ENCODE data around the gene PCCA. TPM values are rescaled to one million over a fixed set of nuclear protein-coding genes. Genes with fewer than 3 reads are reported as not detected.
"Not testable (repeated sequence)": the region's sequence is repeated elsewhere in the genome, so short reads cannot be mapped to it uniquely, and the experiment has no call there.

PCCA gene
- total RNA-seq, 1 donor from 2014 or later, result 229 TPM

DNA sequence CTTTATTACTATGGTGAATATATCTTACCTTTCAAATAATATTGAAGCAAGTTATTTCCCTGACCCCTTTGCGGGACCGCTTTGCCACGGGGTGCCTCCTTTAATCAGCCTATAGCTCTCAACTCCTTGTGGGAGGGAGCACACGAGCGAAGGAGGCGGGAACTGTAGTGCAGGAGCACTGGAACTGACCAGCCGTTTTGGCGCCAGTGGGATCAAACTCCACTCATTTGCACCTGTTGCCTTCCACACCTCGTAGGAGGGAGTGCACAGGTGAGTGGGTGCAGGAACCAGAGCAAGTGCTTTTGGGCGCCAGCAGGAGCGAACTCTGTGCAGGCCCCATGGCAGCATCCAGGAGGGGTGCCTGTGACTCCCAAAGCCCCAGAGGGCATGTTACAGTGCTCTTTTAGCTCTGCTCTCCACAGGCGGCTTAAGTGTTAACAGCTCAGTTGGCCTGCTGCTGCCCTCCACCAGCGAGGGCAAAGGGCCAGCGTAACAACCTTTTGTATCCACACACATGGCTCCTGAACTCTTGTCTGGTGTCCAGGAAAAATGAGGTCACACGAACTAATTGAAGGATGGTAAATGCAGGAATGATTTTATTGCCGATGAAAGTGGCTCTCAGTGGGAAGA lies 292.8 kb downstream of the PCCA start:
- peaks cover 0 to 7% (median 0%) of the 10 kb centered on the region in 3 donors for H3K4me1 ChIP-seq (ENCODE audit: control insufficient read depth in 3 of 3, insufficient read depth in 3 of 3, low read length in 3 of 3)
- H3K27ac ChIP-seq (ENCODE audit: low read depth, low read length), result no peak overlapping the region
- peaks cover 0 to 3% (median 0%) of the 10 kb centered on the region in 3 donors for H3K9me3 ChIP-seq (ENCODE audit: control insufficient read depth in 3 of 3, low read length in 3 of 3)
- no peak overlapping the region for H3K9ac ChIP-seq (ENCODE audit: low read depth in 1 of 3, low read length in 3 of 3)
- H3K36me3 ChIP-seq (ENCODE audit: control insufficient read depth in 3 of 3, insufficient read depth in 3 of 3, low read length in 3 of 3), result no peaks in the 10 kb centered on the region
- no peak overlapping the region for H3K4me3 ChIP-seq (ENCODE audit: low read length in 3 of 3)
- no peaks in the 10 kb centered on the region for H3K27me3 ChIP-seq (ENCODE audit: control insufficient read depth in 3 of 3, insufficient read depth in 3 of 3, low read length in 3 of 3)

- H3K4me3 ChIP-seq (ENCODE audit: low read length in 3 of 3), result no peak overlapping the region
- H3K27ac ChIP-seq (ENCODE audit: low read depth, low read length), result no peak overlapping the region
- H3K9me3 ChIP-seq (ENCODE audit: control insufficient read depth in 3 of 3, low read length in 3 of 3), result no peaks in the 10 kb centered on the region
- peaks cover 0 to 7% (median 0%) of the 10 kb centered on the region in 3 donors for H3K4me1 ChIP-seq (ENCODE audit: control insufficient read depth in 3 of 3, insufficient read depth in 3 of 3, low read length in 3 of 3)
- no peak overlapping the region for H3K9ac ChIP-seq (ENCODE audit: low read depth in 1 of 3, low read length in 3 of 3)
- no peaks in the 10 kb centered on the region for H3K27me3 ChIP-seq (ENCODE audit: control insufficient read depth in 3 of 3, insufficient read depth in 3 of 3, low read length in 3 of 3)
- H3K36me3 ChIP-seq (ENCODE audit: control insufficient read depth in 3 of 3, insufficient read depth in 3 of 3, low read length in 3 of 3), result no peaks in the 10 kb centered on the region
Observed at GRCh38 chr13:100382785-100383184, 293.9 kb downstream of the PCCA start.

GRCh38 chr13:100387416-100387815 lies 298.5 kb downstream of the PCCA start:
- Histone ChIP-seq H3K4me1 (ENCODE audit: control insufficient read depth in 3 of 3, insufficient read depth in 3 of 3, low read length in 3 of 3) (no peaks in the 10 kb centered on the region), H3K36me3 (ENCODE audit: control insufficient read depth in 3 of 3, insufficient read depth in 3 of 3, low read length in 3 of 3) (peaks cover 0 to 3% (median 0%) of the 10 kb centered on the region in 3 donors), H3K27me3 (ENCODE audit: control insufficient read depth in 3 of 3, insufficient read depth in 3 of 3, low read length in 3 of 3) (no peaks in the 10 kb centered on the region), H3K4me3 (ENCODE audit: low read length in 3 of 3) (no peak overlapping the region), H3K9me3 (ENCODE audit: control insufficient read depth in 3 of 3, low read length in 3 of 3) (no peaks in the 10 kb centered on the region), H3K9ac (ENCODE audit: low read depth in 1 of 3, low read length in 3 of 3) (no peak overlapping the region), H3K27ac (ENCODE audit: low read depth, low read length) (no peak overlapping the region)

DNA sequence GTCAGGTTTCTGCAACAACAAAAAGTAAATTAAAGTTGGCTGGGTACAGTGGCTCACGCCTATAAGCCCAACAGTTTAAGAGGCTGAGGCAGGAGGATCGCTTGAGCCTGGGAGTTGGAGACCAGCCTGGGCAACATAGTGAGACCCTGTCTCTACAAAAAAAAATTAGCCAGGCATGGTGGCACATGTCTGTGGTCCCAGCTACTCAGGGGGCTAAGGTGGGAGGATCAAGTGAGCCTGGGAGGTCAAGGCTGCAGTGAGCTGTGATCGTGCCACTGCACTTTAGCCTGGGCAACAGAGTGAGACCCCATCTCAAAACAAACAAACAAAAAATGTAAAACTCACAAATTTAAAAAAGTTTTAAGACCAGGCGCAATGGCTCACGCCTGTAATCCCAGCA lies 299.3 kb downstream of the PCCA start:
- H3K9ac ChIP-seq (ENCODE audit: low read depth in 1 of 3, low read length in 3 of 3); H3K36me3 ChIP-seq (ENCODE audit: control insufficient read depth in 3 of 3, insufficient read depth in 3 of 3, low read length in 3 of 3); H3K9me3 ChIP-seq (ENCODE audit: control insufficient read depth in 3 of 3, low read length in 3 of 3); H3K4me3 ChIP-seq (ENCODE audit: low read length in 3 of 3); H3K27me3 ChIP-seq (ENCODE audit: control insufficient read depth in 3 of 3, insufficient read depth in 3 of 3, low read length in 3 of 3); H3K27ac ChIP-seq (ENCODE audit: low read depth, low read length); H3K4me1 ChIP-seq (ENCODE audit: control insufficient read depth in 3 of 3, insufficient read depth in 3 of 3, low read length in 3 of 3): not testable (repeated sequence)

GRCh38 chr13:100388923-100389322 lies 300.0 kb downstream of the PCCA start:
- Histone ChIP-seq H3K9me3 (ENCODE audit: control insufficient read depth in 3 of 3, low read length in 3 of 3) (no peaks in the 10 kb centered on the region), H3K27me3 (ENCODE audit: control insufficient read depth in 3 of 3, insufficient read depth in 3 of 3, low read length in 3 of 3) (no peaks in the 10 kb centered on the region), H3K4me3 (ENCODE audit: low read length in 3 of 3) (no peak overlapping the region), H3K9ac (ENCODE audit: low read depth in 1 of 3, low read length in 3 of 3) (no peak overlapping the region), H3K4me1 (ENCODE audit: control insufficient read depth in 3 of 3, insufficient read depth in 3 of 3, low read length in 3 of 3) (no peaks in the 10 kb centered on the region), H3K27ac (ENCODE audit: low read depth, low read length) (no peak overlapping the region), H3K36me3 (ENCODE audit: control insufficient read depth in 3 of 3, insufficient read depth in 3 of 3, low read length in 3 of 3) (peaks cover 0 to 3% (median 0%) of the 10 kb centered on the region in 3 donors)

- no peaks in the 10 kb centered on the region for H3K9me3 ChIP-seq (ENCODE audit: control insufficient read depth in 3 of 3, low read length in 3 of 3)
- H3K9ac ChIP-seq (ENCODE audit: low read depth in 1 of 3, low read length in 3 of 3), result no peak overlapping the region
- H3K27me3 ChIP-seq (ENCODE audit: control insufficient read depth in 3 of 3, insufficient read depth in 3 of 3, low read length in 3 of 3), result no peaks in the 10 kb centered on the region
- H3K36me3 ChIP-seq (ENCODE audit: control insufficient read depth in 3 of 3, insufficient read depth in 3 of 3, low read length in 3 of 3), result peaks cover 0 to 3% (median 0%) of the 10 kb centered on the region in 3 donors
- H3K4me1 ChIP-seq (ENCODE audit: control insufficient read depth in 3 of 3, insufficient read depth in 3 of 3, low read length in 3 of 3), result no peaks in the 10 kb centered on the region
- no peak overlapping the region for H3K4me3 ChIP-seq (ENCODE audit: low read length in 3 of 3)
- no peak overlapping the region for H3K27ac ChIP-seq (ENCODE audit: low read depth, low read length)
Observed at GRCh38 chr13:100389617-100390016, 300.7 kb downstream of the PCCA start.

GRCh38 chr13:100392709-100393630 lies 304.1 kb downstream of the PCCA start:
- no peak overlapping the region for H3K4me3 ChIP-seq (ENCODE audit: low read length in 3 of 3)
- no peak overlapping the region for H3K9ac ChIP-seq (ENCODE audit: low read depth in 1 of 3, low read length in 3 of 3)
- no peaks in the 10 kb centered on the region for H3K9me3 ChIP-seq (ENCODE audit: control insufficient read depth in 3 of 3, low read length in 3 of 3)
- no peaks in the 10 kb centered on the region for H3K4me1 ChIP-seq (ENCODE audit: control insufficient read depth in 3 of 3, insufficient read depth in 3 of 3, low read length in 3 of 3)
- no peaks in the 10 kb centered on the region for H3K27me3 ChIP-seq (ENCODE audit: control insufficient read depth in 3 of 3, insufficient read depth in 3 of 3, low read length in 3 of 3)
- peak overlapping the region; percentile 64 for H3K27ac ChIP-seq (ENCODE audit: low read depth, low read length)
- H3K36me3 ChIP-seq (ENCODE audit: control insufficient read depth in 3 of 3, insufficient read depth in 3 of 3, low read length in 3 of 3), result peaks cover 0 to 3% (median 0%) of the 10 kb centered on the region in 3 donors

DNA sequence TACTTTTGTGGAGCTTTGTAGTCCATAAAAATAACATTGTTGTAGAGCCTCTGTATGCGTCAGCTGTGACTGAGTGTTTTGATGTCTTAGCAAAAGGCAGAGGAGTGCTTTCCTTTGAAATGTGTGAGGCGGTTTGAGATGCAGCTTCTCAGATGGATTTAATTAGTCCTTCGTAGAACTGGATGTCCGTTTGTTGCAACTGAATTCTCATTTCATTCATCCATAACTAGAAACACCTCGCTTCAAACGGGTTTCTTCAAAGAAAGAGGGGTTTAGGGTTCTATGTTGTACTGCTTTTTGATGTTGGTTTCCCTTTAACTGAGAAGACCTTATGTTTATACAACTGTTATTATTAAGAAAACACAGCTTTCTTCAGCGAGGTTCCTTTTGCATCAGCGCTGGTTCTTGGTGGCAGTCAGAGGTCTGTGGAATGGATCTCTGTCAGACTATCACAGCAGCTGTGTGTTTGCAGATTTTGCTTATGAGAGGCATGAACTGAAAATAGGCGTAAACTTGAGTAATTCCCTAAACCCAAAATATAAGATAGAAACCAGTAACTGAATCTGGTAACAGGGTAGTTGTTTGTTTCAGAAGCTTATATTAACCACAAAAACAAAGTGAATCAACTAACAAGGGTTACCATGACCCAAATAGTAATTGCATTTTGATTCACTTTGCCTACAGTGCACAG lies 305.3 kb downstream of the PCCA start:
- H3K4me3 ChIP-seq (ENCODE audit: low read length in 3 of 3), result no peak overlapping the region
- no peaks in the 10 kb centered on the region for H3K27me3 ChIP-seq (ENCODE audit: control insufficient read depth in 3 of 3, insufficient read depth in 3 of 3, low read length in 3 of 3)
- no peak overlapping the region for H3K9ac ChIP-seq (ENCODE audit: low read depth in 1 of 3, low read length in 3 of 3)
- H3K9me3 ChIP-seq (ENCODE audit: control insufficient read depth in 3 of 3, low read length in 3 of 3), result no peaks in the 10 kb centered on the region
- H3K36me3 ChIP-seq (ENCODE audit: control insufficient read depth in 3 of 3, insufficient read depth in 3 of 3, low read length in 3 of 3), result no peaks in the 10 kb centered on the region
- H3K27ac ChIP-seq (ENCODE audit: low read depth, low read length), result no peak overlapping the region
- no peaks in the 10 kb centered on the region for H3K4me1 ChIP-seq (ENCODE audit: control insufficient read depth in 3 of 3, insufficient read depth in 3 of 3, low read length in 3 of 3)

DNA sequence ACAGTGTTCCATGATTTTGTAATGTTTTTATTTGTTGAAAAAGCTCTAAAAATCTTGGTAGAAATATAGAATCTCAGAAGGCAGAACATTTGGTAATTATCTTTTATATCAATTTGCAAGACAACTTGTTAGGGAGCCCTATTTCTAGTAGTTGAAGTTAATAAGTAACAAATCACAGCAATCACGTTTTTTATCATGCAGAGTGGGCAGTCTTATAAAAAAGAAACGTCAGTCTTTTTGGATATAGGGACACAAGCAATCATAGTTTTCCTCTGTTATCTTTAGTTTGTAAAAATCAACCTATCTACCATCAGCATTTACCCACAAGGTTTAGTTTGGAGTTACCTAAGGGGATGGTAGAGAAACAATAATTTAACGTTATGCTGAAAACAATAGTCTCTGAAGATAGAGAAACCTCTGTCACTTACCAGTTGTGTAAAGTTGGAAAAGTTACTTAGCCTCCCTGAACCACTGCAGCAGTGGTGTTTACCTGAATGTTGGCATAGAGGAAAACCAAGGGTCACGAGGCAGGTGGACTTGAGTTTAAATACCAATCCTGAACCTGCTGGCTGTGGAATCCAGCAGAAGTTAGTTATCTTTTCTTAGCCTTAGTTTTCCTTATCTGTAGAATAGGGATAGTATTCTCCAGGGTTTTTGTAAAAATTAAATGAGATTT lies 306.9 kb downstream of the PCCA start:
- H3K4me3 ChIP-seq (ENCODE audit: low read length in 3 of 3), result no peak overlapping the region
- no peak overlapping the region for H3K27ac ChIP-seq (ENCODE audit: low read depth, low read length)
- no peaks in the 10 kb centered on the region for H3K27me3 ChIP-seq (ENCODE audit: control insufficient read depth in 3 of 3, insufficient read depth in 3 of 3, low read length in 3 of 3)
- H3K9me3 ChIP-seq (ENCODE audit: control insufficient read depth in 3 of 3, low read length in 3 of 3), result no peaks in the 10 kb centered on the region
- H3K4me1 ChIP-seq (ENCODE audit: control insufficient read depth in 3 of 3, insufficient read depth in 3 of 3, low read length in 3 of 3), result no peaks in the 10 kb centered on the region
- no peaks in the 10 kb centered on the region for H3K36me3 ChIP-seq (ENCODE audit: control insufficient read depth in 3 of 3, insufficient read depth in 3 of 3, low read length in 3 of 3)
- H3K9ac ChIP-seq (ENCODE audit: low read depth in 1 of 3, low read length in 3 of 3), result no peak overlapping the region
